K562 (cell line): ENCODE measurements around the gene CD84. TPM values are rescaled to one million over a fixed set of nuclear protein-coding genes. Genes with fewer than 3 reads are reported as not detected.

Experiments used
- ATAC-seq: fragments of 200-7000 bp; cut with Tn5 transposase; 3 replicates; pipeline ENCODE4 v1.9.1; 2020; ENCODE audit warnings: moderate library complexity
- BruUV-seq: library from RNA; stranded (reverse); fragments of 400-500 nt; replicated peaks from 2 replicates; lab custom pipeline; 2021; lab: Mats Ljungman, UMichigan
- CTCF ChIA-PET: fragments of 300-600 bp; formaldehyde crosslinking; extraction: SDS; loops from one replicate; lab custom pipeline; 2021; ENCODE audit warnings: low intra/inter-chr PET ratio; lab: Yijun Ruan, JAX
- POLR2A ChIA-PET: fragments of 300-600, 350-650 bp; sonication (Branson Sonifier 250); formaldehyde crosslinking; extraction: SDS; loops from one replicate; lab custom pipeline; 2021; ENCODE audit warnings: antibody characterized with exemption, inconsistent platforms; lab: Yijun Ruan, JAX
- DNase-seq, 4 experiments: peaks; one replicate each; pipeline versions ENCODE4 v3.0.0 to v3.0.0-alpha.2; 2011 to 2018; ENCODE audit warnings: low spot score in 3 of 4, mixed read lengths in 3 of 4; ENCODE audit errors: extremely low read depth in 1 of 4
- FAIRE-seq: peaks from 2 replicates; lab custom pipeline; 2011; peaks lifted over from hg19 to GRCh38; lab: Jason Lieb, UNC
- H2AFZ ChIP-seq: 2 replicates; pipeline ENCODE4 v1.6.0; 2011; ENCODE audit warnings: low read depth, low read length, control low read depth, inconsistent platforms
- H3K27ac ChIP-seq: fragments of 200-600 bp; 3 replicates; pipeline ENCODE4 v1.8.0; 2011; ENCODE audit warnings: low read depth, mild to moderate bottlenecking, control low read depth, inconsistent platforms, low read length, moderate library complexity, mixed read lengths; ENCODE audit errors: extremely low read depth
- H3K27me3 ChIP-seq, 2 experiments: fragments of 300-600 bp in 1 of 2; 2 replicates in 1 of 2; 3 replicates in 1 of 2; pipeline versions ENCODE4 v1.6.0 to v1.8.0; 2011; ENCODE audit warnings: inconsistent platforms in 2 of 2, low read length in 2 of 2, mild to moderate bottlenecking in 1 of 2, mixed read lengths in 1 of 2, moderate library complexity in 1 of 2; ENCODE audit not compliant: control insufficient read depth in 2 of 2, insufficient read depth in 2 of 2
- H3K36me3 ChIP-seq: fragments of 300-600 bp; 3 replicates; pipeline ENCODE4 v1.8.0; 2011; ENCODE audit warnings: mild to moderate bottlenecking, low read length, inconsistent platforms; ENCODE audit not compliant: control insufficient read depth, insufficient read depth
- H3K4me1 ChIP-seq, 2 experiments: fragments of 200-600 bp in 1 of 2; replicated peaks in 1 of 2; 2 replicates in 1 of 2; 3 replicates in 1 of 2; pipeline versions ENCODE4 v1.5.1 to v1.8.0; 2011; ENCODE audit warnings: inconsistent platforms in 2 of 2, low read length in 2 of 2, mild to moderate bottlenecking in 1 of 2, mixed read lengths in 1 of 2, moderate library complexity in 1 of 2; ENCODE audit not compliant: control insufficient read depth in 2 of 2, insufficient read depth in 2 of 2
- H3K4me2 ChIP-seq: 2 replicates; pipeline ENCODE4 v1.6.1; 2011; ENCODE audit warnings: low read length, control low read depth, inconsistent platforms, mixed read lengths; ENCODE audit not compliant: insufficient read depth
- H3K4me3 ChIP-seq: fragments of 200-600 bp; sonication (generic), shearing (Covaris generic); 2 replicates; pipeline ENCODE4 v1.5.1; 2016; ENCODE audit warnings: control low read depth, inconsistent platforms
- H3K79me2 ChIP-seq: fragments of 200-600 bp; 3 replicates; pipeline ENCODE4 v1.8.0; 2011; ENCODE audit warnings: low read length, inconsistent platforms; ENCODE audit not compliant: control insufficient read depth, insufficient read depth
- H3K9ac ChIP-seq, 2 experiments: 2 replicates each; pipeline versions ENCODE4 v1.6.0 to v1.6.1; 2011; ENCODE audit warnings: low read depth in 2 of 2, low read length in 2 of 2, control low read depth in 1 of 2, inconsistent platforms in 1 of 2, mild to moderate bottlenecking in 1 of 2, mixed read lengths in 1 of 2; ENCODE audit not compliant: insufficient read depth in 1 of 2
- H3K9me1 ChIP-seq: one replicate; pipeline ENCODE4 v1.6.0; 2011; ENCODE audit warnings: inconsistent platforms, mild to moderate bottlenecking, low read length, moderate library complexity; ENCODE audit not compliant: control insufficient read depth, insufficient read depth
- H3K9me3 ChIP-seq: replicated peaks from 2 replicates; pipeline ENCODE4 v1.5.1; 2011; ENCODE audit warnings: low read depth, low read length, inconsistent platforms; ENCODE audit not compliant: control insufficient read depth, insufficient read depth
- H4K20me1 ChIP-seq: replicated peaks from 2 replicates; pipeline ENCODE4 v1.6.1; 2011; ENCODE audit warnings: low read length, inconsistent platforms, mixed read lengths; ENCODE audit not compliant: control insufficient read depth, insufficient read depth
- BCL6 ChIP-seq: fragments of 250-450 bp; sonication (Bioruptor Pico); IDR thresholded peaks from 2 replicates; pipeline ENCODE4 v1.4.0; 2020
- COPS2 ChIP-seq: fragments of 450-650 bp; conservative IDR thresholded peaks from 2 replicates; pipeline ENCODE4 v1.6.1; 2016; ENCODE audit warnings: mild to moderate bottlenecking, moderate library complexity
- HMG20A ChIP-seq: fragments of 450-650 bp; formaldehyde crosslinking; conservative IDR thresholded peaks from 2 replicates; pipeline ENCODE4 v1.4.0; 2020; ENCODE audit warnings: mild to moderate bottlenecking, mixed read lengths
- MTF1 ChIP-seq: fragments of 250-450 bp; sonication (Bioruptor Pico); IDR thresholded peaks from 2 replicates; pipeline ENCODE4 v1.9.0; 2021; ENCODE audit warnings: moderate library complexity, mild to moderate bottlenecking, inconsistent platforms, borderline replicate concordance
- PCBP1 ChIP-seq: fragments of 200-400 bp; formaldehyde crosslinking; IDR thresholded peaks from 2 replicates; pipeline ENCODE4 v1.6.1; 2018; ENCODE audit warnings: mild to moderate bottlenecking, low read depth, low read length; ENCODE audit not compliant: poor library complexity, severe bottlenecking
- XRCC4 ChIP-seq: IDR thresholded peaks from one replicate; pipeline ENCODE4 v1.6.1; 2011; ENCODE audit not compliant: insufficient read depth, insufficient read length; ENCODE audit errors: extremely low read depth
- WGBS: fragments of 100-300 bp; shearing (Covaris generic); methylation state at CpG from one replicate; pipeline ENCODE4 v1.1.6; 2016; ENCODE audit warnings: low coverage, mixed read lengths; ENCODE audit not compliant: insufficient coverage; ENCODE audit errors: missing lambda C conversion rate; 5-methylcytosine and 5-hydroxymethylcytosine counted together
- in situ Hi-C: fragments of 300-500 bp; cut with MboI; formaldehyde crosslinking; loops from 4 replicates; pipeline ENCODE4 v1.15.0; 2018; ENCODE audit warnings: inconsistent platforms, mixed read lengths
- intact Hi-C: fragments of 100-400 bp; cut with micrococcal nuclease; formaldehyde crosslinking; loops from 2 replicates; pipeline ENCODE4 v1.14.2; 2022
- polyA plus RNA-seq, 8 experiments: library from polyadenylated mRNA; depleted of rRNA in 4 of 8; stranded (reverse) in 5 of 8; unstranded in 3 of 8; fragments of >200 nt; fragmentation: Nextera tagmentation in 2 of 8; fragmentation: Illumina TruSeq in 1 of 8; extraction: Ambion mirVana in 2 of 8; extraction: Trizol in 1 of 8; gene quantifications; 2 replicates each; pipeline versions ENCODE4 v1.2.1 to v1.2.3, GENCODE V29; 2011 to 2014; ENCODE audit warnings: inconsistent platforms in 1 of 8, missing spikeins in 1 of 8
- total RNA-seq, 7 experiments: library from RNA; depleted of rRNA in 6 of 7; stranded (reverse); fragments of >200 nt in 6 of 7; fragmentation: Illumina TruSeq in 2 of 7; extraction: Trizol in 2 of 7; gene quantifications; 2 replicates each; pipeline versions ENCODE4 v1.2.1 to v1.2.3, GENCODE V29; 2011 to 2021; ENCODE audit warnings: low replicate concordance in 1 of 7
- TF ChIP-seq, protein P1 (sequence below): fragments of 250-450 bp; sonication (Bioruptor Pico); IDR thresholded peaks from 2 replicates; pipeline ENCODE4 v1.4.0; 2020; ENCODE audit warnings: mild to moderate bottlenecking, moderate library complexity

CD84 gene
- total and polyA plus RNA-seq, 9 of the 15 experiments (the other 6 are each of a cell fraction or from before 2014, with no cell fraction given), result 0.82 to 6.8 (median 2.0) TPM

GRCh38 chr1:160549665-160550006 lies 29.7 kb downstream of the CD84 start:
- Histone ChIP-seq H4K20me1 (no peaks in the 10 kb centered on the region), H3K9ac (peak overlapping the region in 1 of 2 experiments; percentile 27; a peak in 1 of 4 replicates), H3K36me3 (no peaks in the 10 kb centered on the region), H3K9me1 (no peaks in the 10 kb centered on the region), H3K4me1 (peaks cover 33 to 57% of the 10 kb centered on the region in 2 experiments), H3K4me3 (no peak overlapping the region), H3K79me2 (no peaks in the 10 kb centered on the region), H3K4me2 (peak overlapping the region; percentile 53; the same call in 1 of the 2 replicates), H3K9me3 (no peaks in the 10 kb centered on the region), H2AFZ (peak overlapping the region; percentile 80), H3K27me3 (no peaks in the 10 kb centered on the region), H3K27ac (peak overlapping the region; percentile 81; the same call in 1 of the 3 replicates)
- no peak for DNase-seq
- 78% methylated on average over 3 of the region's 3 CpGs for WGBS
- no peak for ATAC-seq
- CTCF ChIA-PET, result no interaction called here
- intact Hi-C loops, result loop anchor here (1.0 kb wide), 1 partner anchor 58 kb away; no protein-coding TSS in a partner anchor
- in situ Hi-C loops, result no loop called here
- no peak for FAIRE-seq
- BruUV-seq, result no TSS peak
- TF ChIP-seq PCBP1, result no peak
- TF ChIP-seq, protein P1, sequence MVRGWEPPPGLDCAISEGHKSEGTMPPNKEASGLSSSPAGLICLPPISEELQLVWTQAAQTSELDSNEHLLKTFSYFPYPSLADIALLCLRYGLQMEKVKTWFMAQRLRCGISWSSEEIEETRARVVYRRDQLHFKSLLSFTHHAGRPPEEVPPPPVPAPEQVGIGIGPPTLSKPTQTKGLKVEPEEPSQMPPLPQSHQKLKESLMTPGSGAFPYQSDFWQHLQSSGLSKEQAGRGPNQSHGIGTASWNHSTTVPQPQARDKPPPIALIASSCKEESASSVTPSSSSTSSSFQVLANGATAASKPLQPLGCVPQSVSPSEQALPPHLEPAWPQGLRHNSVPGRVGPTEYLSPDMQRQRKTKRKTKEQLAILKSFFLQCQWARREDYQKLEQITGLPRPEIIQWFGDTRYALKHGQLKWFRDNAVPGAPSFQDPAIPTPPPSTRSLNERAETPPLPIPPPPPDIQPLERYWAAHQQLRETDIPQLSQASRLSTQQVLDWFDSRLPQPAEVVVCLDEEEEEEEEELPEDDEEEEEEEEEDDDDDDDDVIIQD (CRISPR knock-in tag), result no peak
- no peak for TF ChIP-seq MTF1 (CRISPR knock-in tag)
- no peak for TF ChIP-seq BCL6
- no peak for TF ChIP-seq COPS2
- no peak for TF ChIP-seq HMG20A
- TF ChIP-seq XRCC4, result no peak
- POLR2A ChIA-PET, result interaction anchor here (0.6 to 3.7 kb wide), 3 partner anchors 9 to 129 kb away, joined by 4 to 18 read pairs (median 5); no protein-coding TSS in a partner anchor
